WTC11 (cell line): Measurements from ENCODE around the gene PHF12. TPM values are rescaled to one million over a fixed set of nuclear protein-coding genes. Genes with fewer than 3 reads are reported as not detected.

ENCODE experiments used
- ATAC-seq: fragments of 200-7000 bp; cut with Tn5 transposase; 2 replicates; pipeline ENCODE4 v1.10.0; 2021; ENCODE audit warnings: mild to moderate bottlenecking, moderate library complexity
- CTCF ChIA-PET: fragments of 300-600 bp; sonication (Branson Sonifier 250); formaldehyde crosslinking; loops from one replicate; lab custom pipeline; 2021; ENCODE audit warnings: antibody characterized with exemption; lab: Charles Lee
- POLR2A ChIA-PET: fragments of 350-600 bp; sonication (Branson Sonifier 250); formaldehyde crosslinking; loops from one replicate; lab custom pipeline; 2021; ENCODE audit warnings: antibody characterized with exemption; lab: Charles Lee
- DNase-seq: peaks from one replicate; pipeline ENCODE4 v3.0.0; 2021; ENCODE audit warnings: low spot score
- H3K27ac Mint-ChIP-seq: 2 replicates; pipeline ENCODE4 v1.8.0; 2021; ENCODE audit warnings: mixed read lengths
- H3K27me3 Mint-ChIP-seq: 2 replicates; pipeline ENCODE4 v1.8.0; 2021; ENCODE audit warnings: low read depth, mild to moderate bottlenecking, moderate library complexity, mixed read lengths
- H3K36me3 Mint-ChIP-seq: 2 replicates; pipeline ENCODE4 v1.8.0; 2021; ENCODE audit warnings: mixed read lengths
- H3K4me1 Mint-ChIP-seq: 2 replicates; pipeline ENCODE4 v1.8.0; 2022; ENCODE audit warnings: mixed read lengths
- H3K4me3 Mint-ChIP-seq: 2 replicates; pipeline ENCODE4 v1.8.0; 2021; ENCODE audit warnings: mild to moderate bottlenecking, moderate library complexity, mixed read lengths
- H3K9me3 Mint-ChIP-seq: 2 replicates; pipeline ENCODE4 v1.8.0; 2021; ENCODE audit warnings: mixed read lengths
- ATF1 ChIP-seq: sonication (generic); formaldehyde crosslinking; IDR thresholded peaks from 2 replicates; pipeline ENCODE4 v1.8.1; 2023; ENCODE audit warnings: mild to moderate bottlenecking, moderate library complexity, missing genetic modification reagents
- CDX4 ChIP-seq: fragments of 250-450 bp; sonication (Bioruptor Pico); IDR thresholded peaks from 2 replicates; pipeline ENCODE4 v1.9.0; 2021; ENCODE audit warnings: moderate library complexity, mild to moderate bottlenecking, inconsistent platforms, borderline replicate concordance
- E2F4 ChIP-seq: sonication (generic); formaldehyde crosslinking; IDR thresholded peaks from 2 replicates; pipeline ENCODE4 v1.8.1; 2022; ENCODE audit warnings: low read depth, mild to moderate bottlenecking, moderate library complexity, missing genetic modification reagents, borderline replicate concordance
- E2F5 ChIP-seq: sonication (generic); formaldehyde crosslinking; IDR thresholded peaks from 2 replicates; pipeline ENCODE4 v1.8.1; 2022; ENCODE audit warnings: mild to moderate bottlenecking, moderate library complexity, missing genetic modification reagents
- EMX1 ChIP-seq: fragments of 250-450 bp; sonication (Bioruptor Pico); IDR thresholded peaks from 2 replicates; pipeline ENCODE4 v1.8.0; 2021; ENCODE audit warnings: mild to moderate bottlenecking
- GABPB1 ChIP-seq: sonication (generic); formaldehyde crosslinking; IDR thresholded peaks from 2 replicates; pipeline ENCODE4 v1.8.1; 2023; ENCODE audit warnings: mild to moderate bottlenecking, missing genetic modification reagents
- GRHL2 ChIP-seq: fragments of 250-450 bp; sonication (Bioruptor Pico); IDR thresholded peaks from 2 replicates; pipeline ENCODE4 v1.8.0; 2022; ENCODE audit warnings: mild to moderate bottlenecking, moderate library complexity; ENCODE audit not compliant: insufficient replicate concordance, severe bottlenecking
- HMGA2 ChIP-seq: fragments of 250-450 bp; sonication (Bioruptor Pico); IDR thresholded peaks from 2 replicates; pipeline ENCODE4 v1.4.0; 2021; ENCODE audit warnings: mild to moderate bottlenecking, moderate library complexity
- IRF1 ChIP-seq: sonication (generic); formaldehyde crosslinking; IDR thresholded peaks from 2 replicates; pipeline ENCODE4 v1.8.0; 2023; ENCODE audit warnings: missing genetic modification reagents
- JAZF1 ChIP-seq: fragments of 250-450 bp; sonication (Bioruptor Pico); IDR thresholded peaks from 2 replicates; pipeline ENCODE4 v1.9.0; 2021; ENCODE audit warnings: moderate library complexity, mild to moderate bottlenecking, inconsistent platforms
- MAX ChIP-seq: sonication (generic); formaldehyde crosslinking; IDR thresholded peaks from 2 replicates; pipeline ENCODE4 v1.8.0; 2022; ENCODE audit warnings: mild to moderate bottlenecking, missing genetic modification reagents
- NR1H2 ChIP-seq: sonication (generic); formaldehyde crosslinking; IDR thresholded peaks from 2 replicates; pipeline ENCODE4 v1.9.0; 2021; ENCODE audit warnings: mild to moderate bottlenecking, moderate library complexity, missing genetic modification reagents
- TP53 ChIP-seq: sonication (generic); formaldehyde crosslinking; IDR thresholded peaks from 2 replicates; pipeline ENCODE4 v1.8.1; 2023; ENCODE audit warnings: mild to moderate bottlenecking, missing genetic modification reagents
- ZNF317 ChIP-seq: sonication (generic); formaldehyde crosslinking; IDR thresholded peaks from 2 replicates; pipeline ENCODE4 v1.8.1; 2023; ENCODE audit warnings: low read depth, mild to moderate bottlenecking, moderate library complexity, missing genetic modification reagents, borderline replicate concordance
- ZNF396 ChIP-seq: fragments of 250-450 bp; sonication (Bioruptor Pico); IDR thresholded peaks from 2 replicates; pipeline ENCODE4 v1.8.0; 2021; ENCODE audit warnings: mild to moderate bottlenecking, moderate library complexity, borderline replicate concordance
- ZNF416 ChIP-seq: fragments of 250-450 bp; sonication (Bioruptor Pico); IDR thresholded peaks from 2 replicates; pipeline ENCODE4 v1.9.0; 2021; ENCODE audit warnings: mild to moderate bottlenecking, inconsistent platforms
- ZNF423 ChIP-seq: fragments of 250-450 bp; sonication (Bioruptor Pico); IDR thresholded peaks from 2 replicates; pipeline ENCODE4 v2.1.2; 2022; ENCODE audit warnings: mild to moderate bottlenecking, moderate library complexity
- total RNA-seq: library from RNA; stranded (reverse); gene quantifications from 3 replicates; pipeline ENCODE4 v1.2.3, GENCODE V29; 2021

PHF12 gene
- total RNA-seq, 1 experiment from 2014 or later, result 69.8 TPM

GRCh38 chr17:28958820-28959455 is 7.6 kb upstream of the PHF12 start:
- Mint-ChIP-seq H3K9me3 (no peaks in the 10 kb centered on the region), H3K27ac (no peak overlapping the region), H3K27me3 (no peaks in the 10 kb centered on the region; the same call in 1 of the 2 replicates), H3K4me3 (no peak overlapping the region), H3K36me3 (no peaks in the 10 kb centered on the region), H3K4me1 (peaks cover 13% of the 10 kb centered on the region)
- peak; percentile 9 for DNase-seq
- no peak for ATAC-seq
- CTCF ChIA-PET, result interaction anchor here (1.8 to 15.6 kb wide), 2 partner anchors 154 to 232 kb away, joined by 7 to 762 read pairs; partner anchors contain the start of gene TLCD1
- POLR2A ChIA-PET, result no interaction called here
- TF ChIP-seq GRHL2 (CRISPR knock-in tag) (no peak), ZNF416 (CRISPR knock-in tag) (no peak), E2F4 (no peak), ATF1 (CRISPR knock-in tag) (no peak), EMX1 (CRISPR knock-in tag) (no peak), HMGA2 (CRISPR knock-in tag) (no peak), TP53 (CRISPR knock-in tag) (no peak), ZNF317 (CRISPR knock-in tag) (no peak), ZNF396 (CRISPR knock-in tag) (no peak), IRF1 (CRISPR knock-in tag) (no peak), NR1H2 (CRISPR knock-in tag) (no peak), MAX (CRISPR knock-in tag) (no peak)

- no peak for ATAC-seq
- Mint-ChIP-seq H3K4me3 (no peak overlapping the region), H3K27ac (no peak overlapping the region), H3K9me3 (no peaks in the 10 kb centered on the region)
- DNase-seq, result peak; percentile 7
- POLR2A ChIA-PET, result no interaction called here
- CTCF ChIA-PET, result interaction anchor here (1.8 to 15.6 kb wide), 3 partner anchors 155 to 231 kb away, joined by 7 to 762 read pairs (median 12); partner anchors contain the start of gene TLCD1
- no peak for TF ChIP-seq E2F5 (CRISPR knock-in tag)
- TF ChIP-seq CDX4, result no peak
- TF ChIP-seq, all 79 proteins: peak for 0
- Mint-ChIP-seq H3K4me1 (peaks cover 13% of the 10 kb centered on the region), H3K36me3 (no peaks in the 10 kb centered on the region), H3K27me3 (no peaks in the 10 kb centered on the region)
These were observed 6.7 kb upstream of the PHF12 start for GRCh38 chr17:28957992-28958355.

GRCh38 chr17:28957277-28957991 is 6.1 kb upstream of the PHF12 start:
- Mint-ChIP-seq H3K27ac (no peak overlapping the region), H3K4me1 (peaks cover 13% of the 10 kb centered on the region), H3K9me3 (no peaks in the 10 kb centered on the region), H3K27me3 (no peaks in the 10 kb centered on the region), H3K36me3 (no peaks in the 10 kb centered on the region), H3K4me3 (no peak overlapping the region)
- POLR2A ChIA-PET, result no interaction called here
- ATAC-seq, result no peak
- CTCF ChIA-PET, result interaction anchor here (0.8 to 15.6 kb wide), 3 partner anchors 156 to 231 kb away, joined by 3 to 762 read pairs (median 12); partner anchors contain the start of gene TLCD1
- no peak for DNase-seq
- TF ChIP-seq ZNF423 (CRISPR knock-in tag) (no peak), JAZF1 (CRISPR knock-in tag) (no peak), GABPB1 (no peak)
- TF ChIP-seq, all 79 proteins: peak for 0
